Activated CD4-positive, alpha-beta T cell treated with anti-CD3 and anti-CD28 coated beads, Interleukin-2, amount 10 ng/mL, durations not matched to agents 24 days and 14 days (primary cell): ENCODE results near the gene PRG2. TPM values are rescaled to one million over a fixed set of nuclear protein-coding genes. Genes with fewer than 3 reads are reported as not detected.

ENCODE experiments used
- DNase-seq: peaks from one replicate; pipeline ENCODE4 v3.0.0; 2022
- H3K27ac Mint-ChIP-seq: one replicate; pipeline ENCODE4 v1.8.0; 2022; ENCODE audit warnings: mild to moderate bottlenecking, mixed read lengths
- H3K27me3 Mint-ChIP-seq: one replicate; pipeline ENCODE4 v1.8.0; 2022; ENCODE audit warnings: mixed read lengths
- H3K36me3 Mint-ChIP-seq: one replicate; pipeline ENCODE4 v1.8.0; 2022; ENCODE audit warnings: low read depth, mild to moderate bottlenecking, mixed read lengths
- H3K4me1 Mint-ChIP-seq: one replicate; pipeline ENCODE4 v1.8.0; 2021; ENCODE audit warnings: mixed read lengths
- H3K4me3 Mint-ChIP-seq: one replicate; pipeline ENCODE4 v1.8.0; 2022; ENCODE audit warnings: mild to moderate bottlenecking, moderate library complexity, mixed read lengths
- H3K9me3 Mint-ChIP-seq: one replicate; pipeline ENCODE4 v1.8.0; 2021; ENCODE audit warnings: mixed read lengths
- intact Hi-C: fragments of 100-400 bp; cut with micrococcal nuclease; formaldehyde crosslinking; loops from one replicate; pipeline ENCODE4 v1.15.1; 2023
- total RNA-seq: library from RNA; stranded (reverse); gene quantifications from 2 replicates; pipeline ENCODE4 v1.2.3, GENCODE V29; 2022

The PRG2 gene
- total RNA-seq, 1 donor from 2014 or later = 0.35 TPM

DNA sequence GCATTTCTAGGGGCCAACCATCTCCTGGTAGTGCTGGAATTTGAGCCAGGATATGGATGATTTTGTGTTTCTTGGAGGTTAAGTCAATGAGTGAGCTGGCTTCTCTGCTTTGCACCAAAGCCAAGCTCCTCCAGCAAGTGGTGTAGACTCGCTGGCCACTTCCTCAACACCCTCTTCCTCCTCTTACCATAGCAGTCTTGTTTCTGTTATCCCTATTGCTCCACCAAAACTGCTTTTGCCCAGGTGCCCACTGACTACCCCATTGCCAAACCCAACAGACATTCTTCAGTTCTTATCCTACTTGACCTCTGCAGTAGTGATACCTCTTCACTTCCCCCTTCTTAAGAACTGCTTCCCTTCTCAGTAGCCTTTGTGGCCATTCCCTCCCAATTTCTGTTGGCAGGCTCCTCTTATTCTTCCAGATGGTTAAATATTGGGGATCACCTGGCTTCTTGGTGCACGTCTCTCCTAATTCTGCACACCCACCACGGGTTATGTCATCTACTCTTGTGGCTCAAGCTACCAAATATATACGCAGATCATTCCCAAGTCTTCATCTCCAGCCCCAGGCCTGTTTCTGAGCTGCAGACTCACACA, 7.0 kb upstream of the PRG2 start:
- Mint-ChIP-seq H3K36me3 (no peaks in the 10 kb centered on the region), H3K9me3 (no peaks in the 10 kb centered on the region), H3K27ac (no peak overlapping the region), H3K4me3 (no peak overlapping the region), H3K27me3 (no peaks in the 10 kb centered on the region), H3K4me1 (no peaks in the 10 kb centered on the region)
- no peak for DNase-seq
- intact Hi-C loops = no loop called here

DNA sequence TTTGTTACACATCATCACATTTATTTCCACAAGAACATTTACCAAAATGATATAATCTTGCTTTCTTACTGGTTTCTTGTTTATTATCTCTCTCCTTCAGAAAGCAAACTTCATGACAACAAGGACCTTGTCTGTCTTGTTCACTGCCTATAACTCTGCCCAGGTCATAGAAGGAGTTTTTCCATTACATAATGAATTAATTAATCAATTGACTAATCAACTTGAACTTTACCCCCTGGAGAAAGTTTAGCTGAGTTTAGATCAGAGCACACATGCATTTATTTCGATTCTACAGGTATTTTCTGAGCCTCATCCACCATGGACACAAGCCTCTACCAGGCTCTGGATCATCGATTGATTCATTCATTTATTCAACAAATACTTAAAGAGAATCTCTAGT, 6.3 kb upstream of the PRG2 start:
- no peaks in the 10 kb centered on the region for H3K36me3 Mint-ChIP-seq

GRCh38 chr11:57395905-57396623, 5.6 kb upstream of the PRG2 start:
- no peaks in the 10 kb centered on the region for H3K9me3 Mint-ChIP-seq
- H3K4me3 Mint-ChIP-seq = no peak overlapping the region
- no peaks in the 10 kb centered on the region for H3K27me3 Mint-ChIP-seq
- intact Hi-C loops = no loop called here
- no peaks in the 10 kb centered on the region for H3K4me1 Mint-ChIP-seq
- no peaks in the 10 kb centered on the region for H3K36me3 Mint-ChIP-seq
- DNase-seq = no peak
- no peak overlapping the region for H3K27ac Mint-ChIP-seq

More for the DNA sequence above, 6.3 kb upstream of the PRG2 start:
- DNase-seq = no peak
- Mint-ChIP-seq H3K27me3 (no peaks in the 10 kb centered on the region), H3K9me3 (no peaks in the 10 kb centered on the region), H3K4me3 (no peak overlapping the region), H3K27ac (no peak overlapping the region), H3K4me1 (no peaks in the 10 kb centered on the region)
- intact Hi-C loops = no loop called here

DNA sequence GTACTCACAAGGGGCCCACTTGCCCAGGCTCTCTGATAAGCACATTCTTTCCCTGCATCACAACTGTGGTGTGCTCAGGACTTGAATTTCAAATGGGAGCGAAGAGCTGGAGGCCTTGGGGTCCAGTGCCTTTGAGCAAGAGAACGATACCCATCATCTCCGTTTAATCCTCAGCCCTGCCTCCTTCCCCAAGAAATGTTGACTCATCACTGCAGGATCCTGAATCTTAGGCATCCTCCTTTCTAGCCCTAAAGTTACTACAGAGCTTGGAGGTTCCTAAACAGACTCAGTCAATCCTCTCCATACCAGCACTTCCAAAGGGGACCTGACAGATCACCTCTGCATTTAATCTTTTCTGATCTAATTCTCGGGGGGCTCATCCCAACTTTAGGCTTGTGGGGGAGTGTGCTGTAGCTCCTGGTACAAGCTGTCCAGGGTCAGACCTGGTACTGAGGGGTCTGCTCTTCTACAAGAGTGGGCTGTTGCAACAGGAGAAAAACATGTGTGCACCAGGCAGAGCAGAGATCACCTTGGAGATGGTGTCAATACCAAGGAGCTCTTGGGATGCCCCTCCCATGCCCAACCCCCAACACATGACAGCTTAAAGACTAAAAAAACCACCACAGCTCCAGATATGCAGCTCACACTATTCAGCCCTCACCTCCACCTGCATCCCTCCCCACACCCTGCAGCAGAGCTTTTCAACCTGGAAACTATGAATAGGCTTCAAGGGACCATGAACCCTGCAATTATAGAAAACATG, 3.9 kb upstream of the PRG2 start:
- no peak overlapping the region for H3K27ac Mint-ChIP-seq
- H3K4me3 Mint-ChIP-seq = no peak overlapping the region

DNA sequence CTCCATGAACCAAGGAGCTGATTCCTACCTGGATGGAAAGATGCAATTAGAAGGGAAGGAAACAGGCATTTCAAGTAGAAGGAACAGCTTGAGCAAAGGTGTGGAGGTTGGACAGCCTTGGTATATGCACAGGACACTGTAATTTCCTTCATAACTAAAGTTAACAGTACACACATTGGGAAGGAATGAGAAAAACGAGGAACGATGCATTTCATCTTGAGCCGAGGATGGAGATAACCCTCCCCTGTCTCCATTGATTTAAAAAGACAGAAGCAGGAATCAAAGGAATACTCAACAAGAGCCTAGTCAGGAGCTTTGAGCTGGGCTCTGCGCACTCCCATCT, 2.3 kb upstream of the PRG2 start:
- DNase-seq = no peak
- H3K4me3 Mint-ChIP-seq = no peak overlapping the region
- intact Hi-C loops = no loop called here
- H3K27ac Mint-ChIP-seq = no peak overlapping the region
- H3K4me1 Mint-ChIP-seq = no peaks in the 10 kb centered on the region
- H3K9me3 Mint-ChIP-seq = no peaks in the 10 kb centered on the region
- H3K27me3 Mint-ChIP-seq = no peaks in the 10 kb centered on the region
- H3K36me3 Mint-ChIP-seq = no peaks in the 10 kb centered on the region

More for the DNA sequence above, 3.9 kb upstream of the PRG2 start:
- Mint-ChIP-seq H3K36me3 (no peaks in the 10 kb centered on the region), H3K27me3 (no peaks in the 10 kb centered on the region), H3K4me1 (no peaks in the 10 kb centered on the region), H3K9me3 (no peaks in the 10 kb centered on the region)
- DNase-seq = no peak
- intact Hi-C loops = no loop called here

- no peak for DNase-seq
- no peaks in the 10 kb centered on the region for H3K4me1 Mint-ChIP-seq
- no peaks in the 10 kb centered on the region for H3K27me3 Mint-ChIP-seq
- H3K36me3 Mint-ChIP-seq = no peaks in the 10 kb centered on the region
- H3K4me3 Mint-ChIP-seq = no peak overlapping the region
- no peak overlapping the region for H3K27ac Mint-ChIP-seq
- intact Hi-C loops = no loop called here
- H3K9me3 Mint-ChIP-seq = no peaks in the 10 kb centered on the region
Observed at GRCh38 chr11:57392066-57392762, 1.8 kb upstream of the PRG2 start.

- H3K36me3 Mint-ChIP-seq = no peaks in the 10 kb centered on the region
- no peak overlapping the region for H3K4me3 Mint-ChIP-seq
- H3K27ac Mint-ChIP-seq = no peak overlapping the region
- H3K9me3 Mint-ChIP-seq = no peaks in the 10 kb centered on the region
- no peak for DNase-seq
- H3K27me3 Mint-ChIP-seq = no peaks in the 10 kb centered on the region
- intact Hi-C loops = no loop called here
- no peaks in the 10 kb centered on the region for H3K4me1 Mint-ChIP-seq
Observed at GRCh38 chr11:57391539-57391938, 1.1 kb upstream of the PRG2 start.

GRCh38 chr11:57391111-57391510, 661 bp upstream of the PRG2 start:
- Mint-ChIP-seq H3K27me3 (peaks cover 1% of the 10 kb centered on the region), H3K9me3 (no peaks in the 10 kb centered on the region), H3K4me1 (no peaks in the 10 kb centered on the region), H3K4me3 (no peak overlapping the region), H3K27ac (no peak overlapping the region), H3K36me3 (no peaks in the 10 kb centered on the region)
- intact Hi-C loops = no loop called here
- DNase-seq = no peak

DNA sequence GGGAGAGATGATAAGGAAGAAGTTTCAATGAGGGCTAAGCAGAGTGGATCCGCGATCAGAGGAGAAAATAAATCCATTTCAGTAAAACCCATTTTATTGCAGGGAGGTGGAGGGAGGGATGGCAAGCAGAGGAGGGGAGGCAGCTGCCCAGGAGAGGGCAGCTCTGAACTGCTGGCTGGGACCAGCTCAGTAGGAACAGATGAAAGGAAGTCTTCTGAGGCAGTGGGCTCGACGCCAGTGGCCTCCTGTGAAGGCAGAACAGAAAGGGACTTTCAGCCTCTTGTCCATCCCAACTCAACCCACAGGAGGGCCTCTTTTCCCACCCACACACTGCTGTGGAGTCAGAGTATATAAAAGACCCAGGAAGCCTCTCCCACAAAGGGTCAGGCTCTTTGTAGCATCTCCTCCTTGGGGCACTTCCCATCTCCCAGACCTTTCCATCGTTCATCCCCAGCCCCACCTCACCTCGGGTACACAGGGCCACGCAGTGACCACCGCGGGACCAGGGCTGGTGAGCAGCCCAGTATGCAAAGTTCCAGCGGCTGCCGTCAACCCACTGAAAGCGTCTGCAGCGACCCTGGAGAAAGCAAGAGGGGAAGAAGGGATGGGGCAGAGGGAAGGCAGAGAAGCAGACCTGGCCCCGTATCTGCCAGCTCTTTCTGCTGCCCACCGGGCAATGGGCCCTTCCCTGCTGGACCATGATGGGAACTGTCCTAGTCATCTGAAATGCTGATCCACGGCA, 3.0 kb downstream of the PRG2 start:
- Mint-ChIP-seq H3K27me3 (peaks cover 4% of the 10 kb centered on the region), H3K4me3 (no peak overlapping the region), H3K9me3 (no peaks in the 10 kb centered on the region), H3K27ac (no peak overlapping the region), H3K4me1 (no peaks in the 10 kb centered on the region), H3K36me3 (no peaks in the 10 kb centered on the region)
- intact Hi-C loops = no loop called here
- no peak for DNase-seq

GRCh38 chr11:57386178-57386940, 4.1 kb downstream of the PRG2 start:
- Mint-ChIP-seq H3K4me1 (no peaks in the 10 kb centered on the region), H3K4me3 (no peak overlapping the region), H3K36me3 (no peaks in the 10 kb centered on the region), H3K27me3 (peaks cover 8% of the 10 kb centered on the region), H3K9me3 (no peaks in the 10 kb centered on the region), H3K27ac (no peak overlapping the region)
- no peak for DNase-seq
- intact Hi-C loops = no loop called here

DNA sequence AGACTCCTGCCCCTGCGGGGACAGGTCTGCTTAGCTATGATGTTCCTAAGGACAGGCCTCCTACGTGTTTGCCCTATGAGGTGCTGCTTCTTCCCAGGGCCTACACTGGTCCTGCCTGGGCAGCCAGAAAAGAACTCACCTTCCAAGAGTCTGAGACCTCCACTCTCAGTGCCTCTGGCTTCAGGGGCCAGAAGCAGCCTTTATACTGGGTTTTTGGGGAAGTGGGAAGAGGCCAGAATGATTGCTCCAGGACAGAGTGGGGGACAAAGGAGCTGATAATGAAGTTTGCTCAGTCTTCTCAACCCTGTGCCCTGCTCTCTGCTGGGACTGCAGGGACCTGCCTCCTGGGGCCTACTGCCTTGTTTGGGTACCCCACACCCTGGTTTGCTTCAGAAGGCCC, 9.5 kb downstream of the PRG2 start, which contains the start of gene PRG3:
TSS of gene PRG3 (minus strand) at position 176 of the 400 bp plus-strand sequence. CDS start 442 bp downstream, outside the sequence.
- H3K4me1 Mint-ChIP-seq = no peaks in the 10 kb centered on the region
- peaks cover 6% of the 10 kb centered on the region for H3K27me3 Mint-ChIP-seq
- H3K4me3 Mint-ChIP-seq = no peak within 1 kb of the TSS
- H3K27ac Mint-ChIP-seq = no peak within 1 kb of the TSS
- no peaks in the 10 kb centered on the region for H3K9me3 Mint-ChIP-seq
- H3K36me3 Mint-ChIP-seq = no peaks in the 10 kb centered on the region
- DNase-seq = no peak
- intact Hi-C loops = no loop called here

- Mint-ChIP-seq H3K27me3 (peaks cover 6% of the 10 kb centered on the region), H3K4me3 (no peak overlapping the region), H3K27ac (no peak overlapping the region), H3K9me3 (no peaks in the 10 kb centered on the region), H3K36me3 (no peaks in the 10 kb centered on the region), H3K4me1 (no peaks in the 10 kb centered on the region)
- no peak for DNase-seq
- intact Hi-C loops = no loop called here
Observed at GRCh38 chr11:57379732-57380131, 10.7 kb downstream of the PRG2 start.

- Mint-ChIP-seq H3K4me1 (no peaks in the 10 kb centered on the region), H3K9me3 (no peaks in the 10 kb centered on the region), H3K36me3 (no peaks in the 10 kb centered on the region), H3K27me3 (peaks cover 6% of the 10 kb centered on the region), H3K4me3 (no peak overlapping the region), H3K27ac (no peak overlapping the region)
- DNase-seq = no peak
- intact Hi-C loops = no loop called here
Observed at GRCh38 chr11:57378186-57378585, 12.3 kb downstream of the PRG2 start.
